CD4-positive, alpha-beta T cell treated with Interleukin-17A for 4 hours (primary cell): Measurements from ENCODE around the gene LGALS9C.
"Not testable (repeated sequence)": the region's sequence is repeated elsewhere in the genome, so short reads cannot be mapped to it uniquely, and the experiment has no call there.

Experiments used
- DNase-seq: peaks from one replicate; pipeline ENCODE4 v3.0.0-alpha.2; 2020; ENCODE audit warnings: mixed read lengths

Gene LGALS9C

GRCh38 chr17:18542234-18542633, 65.6 kb downstream of the LGALS9C start:
- DNase-seq, result not testable (repeated sequence)

GRCh38 chr17:18542907-18543306, 66.3 kb downstream of the LGALS9C start:
- DNase-seq, result not testable (repeated sequence)
